Measurements from ENCODE around the gene LPAR5. TPM values are rescaled to one million over a fixed set of nuclear protein-coding genes. Genes with fewer than 3 reads are reported as not detected.
A peak's percentile ranks its signal among the peaks of the same experiment; 100 is the strongest.

The LPAR5 gene
- total RNA-seq, 4 donors from 2014 or later: 0.61 to 1.3 TPM; not detected in 2

DNA sequence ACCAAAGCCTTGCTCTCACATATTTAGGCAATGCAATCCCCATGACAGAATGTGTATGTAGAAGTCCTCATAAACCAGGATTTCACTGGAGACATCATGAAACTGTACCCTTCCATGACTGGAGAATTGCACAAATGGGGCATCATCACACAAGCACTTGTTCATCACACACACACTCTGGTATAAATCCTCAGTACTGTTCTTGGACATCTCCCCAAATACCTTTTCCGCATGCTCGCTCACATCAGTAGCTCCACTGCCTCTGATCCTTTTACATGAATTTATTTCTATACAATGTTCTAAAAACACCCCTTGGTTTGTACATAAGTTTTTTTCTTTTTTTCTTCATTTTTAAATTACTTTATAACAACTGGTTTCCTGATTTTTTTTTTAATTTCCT, 30.5 kb upstream of the LPAR5 start:
- no peak overlapping the region for H3K4me3 ChIP-seq
- no peak for TF ChIP-seq POLR2A (IDR thresholded peaks at IDR 0.05)
- TF ChIP-seq, protein P1, sequence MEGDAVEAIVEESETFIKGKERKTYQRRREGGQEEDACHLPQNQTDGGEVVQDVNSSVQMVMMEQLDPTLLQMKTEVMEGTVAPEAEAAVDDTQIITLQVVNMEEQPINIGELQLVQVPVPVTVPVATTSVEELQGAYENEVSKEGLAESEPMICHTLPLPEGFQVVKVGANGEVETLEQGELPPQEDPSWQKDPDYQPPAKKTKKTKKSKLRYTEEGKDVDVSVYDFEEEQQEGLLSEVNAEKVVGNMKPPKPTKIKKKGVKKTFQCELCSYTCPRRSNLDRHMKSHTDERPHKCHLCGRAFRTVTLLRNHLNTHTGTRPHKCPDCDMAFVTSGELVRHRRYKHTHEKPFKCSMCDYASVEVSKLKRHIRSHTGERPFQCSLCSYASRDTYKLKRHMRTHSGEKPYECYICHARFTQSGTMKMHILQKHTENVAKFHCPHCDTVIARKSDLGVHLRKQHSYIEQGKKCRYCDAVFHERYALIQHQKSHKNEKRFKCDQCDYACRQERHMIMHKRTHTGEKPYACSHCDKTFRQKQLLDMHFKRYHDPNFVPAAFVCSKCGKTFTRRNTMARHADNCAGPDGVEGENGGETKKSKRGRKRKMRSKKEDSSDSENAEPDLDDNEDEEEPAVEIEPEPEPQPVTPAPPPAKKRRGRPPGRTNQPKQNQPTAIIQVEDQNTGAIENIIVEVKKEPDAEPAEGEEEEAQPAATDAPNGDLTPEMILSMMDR (IDR thresholded peaks at IDR 0.05): no peak
- H3K4me1 ChIP-seq: peaks cover 0 to 8% of the 10 kb centered on the region in 2 donors
- no peaks in the 10 kb centered on the region for H3K9me3 ChIP-seq
- H3K27me3 ChIP-seq: no peaks in the 10 kb centered on the region
- DNase-seq: no peak
- H3K36me3 ChIP-seq: no peaks in the 10 kb centered on the region
- no peak overlapping the region for H3K27ac ChIP-seq
- intact Hi-C loops (cut with DNase I; ENCODE audit: low total_unique reads): no loop called here

DNA sequence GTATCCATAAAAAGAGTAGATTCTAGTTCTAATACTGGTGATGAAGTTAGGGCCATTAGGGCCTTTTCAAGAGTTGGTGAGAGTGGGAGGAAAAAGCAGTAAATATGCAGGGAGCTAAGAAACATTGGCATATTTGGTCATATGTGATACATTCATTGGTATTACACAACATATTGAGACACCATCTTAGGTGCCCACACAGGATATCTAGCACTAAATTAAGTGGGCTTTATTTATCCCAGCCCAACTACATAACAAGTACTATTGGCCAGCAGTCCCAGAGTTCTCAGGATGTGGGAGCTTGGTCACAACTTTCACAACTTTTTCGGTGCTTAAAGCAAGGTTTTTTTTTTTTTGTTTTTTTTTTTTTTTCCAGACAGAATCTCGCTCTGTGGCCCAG, 29.1 kb upstream of the LPAR5 start:
- no peaks in the 10 kb centered on the region for H3K36me3 ChIP-seq
- TF ChIP-seq, protein P1 (IDR thresholded peaks at IDR 0.05): no peak
- no peak for TF ChIP-seq POLR2A (IDR thresholded peaks at IDR 0.05)
- intact Hi-C loops (cut with DNase I; ENCODE audit: low total_unique reads): no loop called here

DNA sequence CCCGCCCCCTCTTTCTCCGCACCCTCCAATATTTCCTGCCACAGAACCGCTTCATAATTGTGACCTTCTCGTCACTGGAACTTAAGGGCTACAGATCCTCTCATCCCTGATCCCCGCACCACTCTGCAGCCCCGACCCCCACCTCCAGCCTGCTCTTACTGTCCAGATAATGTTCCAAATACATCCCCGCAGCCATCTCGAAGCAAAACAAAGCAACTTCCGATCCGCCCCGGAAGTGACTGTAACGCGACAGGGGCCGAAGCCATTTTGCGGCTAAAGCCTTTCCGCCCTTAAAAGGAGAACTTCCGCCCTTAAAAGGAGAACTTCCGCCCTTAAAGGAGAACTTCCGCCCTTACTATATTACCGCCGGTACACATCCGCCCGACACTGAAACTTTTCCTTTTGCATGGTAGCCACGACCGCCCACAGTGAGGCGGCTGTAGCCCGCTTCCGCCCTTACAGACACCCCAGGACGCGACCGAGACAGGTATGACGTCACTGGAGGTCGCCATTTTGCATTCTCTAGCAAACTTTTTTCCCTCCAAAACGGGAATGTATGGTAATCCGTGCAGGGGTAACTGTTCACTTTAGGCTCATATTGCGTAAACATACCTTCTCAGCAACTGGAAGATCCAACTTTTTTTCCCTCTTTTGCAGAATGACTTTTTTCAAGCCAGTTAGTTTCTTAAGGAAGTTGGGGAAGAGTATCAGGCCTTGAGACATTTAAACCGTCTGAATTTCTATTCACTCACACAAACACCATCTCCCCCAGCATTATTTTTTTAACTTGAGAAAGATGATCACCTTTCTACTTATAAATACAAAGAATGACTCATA, 27.4 kb upstream of the LPAR5 start, which contains the start of gene ING4:
ING4 (minus strand) TSS at position 214 of the 837 bp plus-strand sequence; CDS start at position 196, 18 bp downstream.
- peak; percentile 97 to 99 for DNase-seq
- H3K36me3 ChIP-seq: no peaks in the 10 kb centered on the region
- peak within 1 kb of the TSS; percentile 69 to 80 for H3K27ac ChIP-seq
- intact Hi-C loops (cut with DNase I; ENCODE audit: low total_unique reads): no loop called here
- no peaks in the 10 kb centered on the region for H3K27me3 ChIP-seq
- TF ChIP-seq, protein P1 (IDR thresholded peaks at IDR 0.05): peak in 2 of 4 experiments; percentile 11 to 28
- TF ChIP-seq POLR2A (IDR thresholded peaks at IDR 0.05): peak; percentile 6 to 35
- peak within 1 kb of the TSS; percentile 75 to 85 for H3K4me3 ChIP-seq
- H3K9me3 ChIP-seq: no peaks in the 10 kb centered on the region
- peaks cover 0 to 8% of the 10 kb centered on the region in 2 donors for H3K4me1 ChIP-seq

More for the DNA sequence above, 29.1 kb upstream of the LPAR5 start:
- Histone ChIP-seq H3K4me1 (peaks cover 0 to 8% of the 10 kb centered on the region in 2 donors), H3K9me3 (no peaks in the 10 kb centered on the region), H3K4me3 (no peak overlapping the region), H3K27ac (no peak overlapping the region), H3K27me3 (no peaks in the 10 kb centered on the region)
- no peak for DNase-seq

DNA sequence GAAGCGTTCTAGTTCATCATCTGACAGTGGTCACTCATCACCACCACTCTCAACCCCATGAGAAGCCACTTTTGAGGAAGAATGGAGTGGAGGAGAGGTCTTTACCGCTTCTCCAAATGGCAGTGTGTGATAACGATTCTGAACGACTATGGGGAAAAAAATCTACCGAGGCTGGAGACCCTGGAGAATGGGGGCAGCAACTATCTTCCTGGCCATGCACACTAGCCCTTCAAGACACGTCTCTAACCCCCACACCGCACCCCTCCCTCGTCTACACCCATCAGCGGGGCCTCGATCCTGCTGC, 26.8 kb upstream of the LPAR5 start:
- intact Hi-C loops (cut with DNase I; ENCODE audit: low total_unique reads): no loop called here
- H3K4me1 ChIP-seq: peaks cover 0 to 8% of the 10 kb centered on the region in 2 donors
- peak overlapping the region; percentile 75 to 85 for H3K4me3 ChIP-seq
- no peak for DNase-seq
- H3K36me3 ChIP-seq: no peaks in the 10 kb centered on the region
- H3K27ac ChIP-seq: peak overlapping the region; percentile 65 to 80
- H3K9me3 ChIP-seq: no peaks in the 10 kb centered on the region
- TF ChIP-seq, protein P1 (IDR thresholded peaks at IDR 0.05): no peak
- no peak for TF ChIP-seq POLR2A (IDR thresholded peaks at IDR 0.05)
- no peaks in the 10 kb centered on the region for H3K27me3 ChIP-seq

DNA sequence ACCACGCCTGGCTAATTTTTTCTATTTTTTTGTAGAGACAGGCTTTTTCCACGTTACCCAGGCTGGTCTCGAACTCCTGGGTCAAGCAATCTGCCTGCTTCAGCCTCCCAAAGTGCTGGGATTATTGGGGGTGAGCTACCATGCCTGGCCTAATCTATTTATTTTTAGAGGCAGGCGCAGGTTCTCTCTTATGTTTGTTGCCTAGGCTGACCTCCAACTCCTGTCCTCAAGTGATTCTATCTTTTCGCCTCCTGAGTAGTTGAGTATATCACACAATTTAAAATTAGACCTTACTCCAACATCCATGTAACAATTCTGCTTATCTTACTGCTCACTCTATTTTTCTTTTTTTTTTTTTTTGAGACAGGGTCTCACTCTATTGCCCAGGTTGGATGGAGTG, 18.2 kb upstream of the LPAR5 start:
- TF ChIP-seq POLR2A (IDR thresholded peaks at IDR 0.05): no peak
- TF ChIP-seq, protein P1 (IDR thresholded peaks at IDR 0.05): no peak
- Histone ChIP-seq H3K27me3 (no peaks in the 10 kb centered on the region), H3K27ac (no peak overlapping the region), H3K4me1 (no peaks in the 10 kb centered on the region), H3K36me3 (no peaks in the 10 kb centered on the region), H3K9me3 (no peaks in the 10 kb centered on the region), H3K4me3 (no peak overlapping the region)
- DNase-seq: no peak
- intact Hi-C loops (cut with DNase I; ENCODE audit: low total_unique reads): no loop called here

Data from uterus (tissue), 4 donors.